ENCODE results near the gene SHPK.

Gene SHPK

GRCh38 chr17:3679531-3680126, 43.6 kb upstream of the SHPK start:
- Histone ChIP-seq H3K4me1 (ENCODE audit: insufficient read depth, low read length, severe bottlenecking) (no peaks in the 10 kb centered on the region), H3F3A (ENCODE audit: insufficient read depth, low read length) (no peaks in the 10 kb centered on the region), H3K36me3 (ENCODE audit: insufficient read depth, low read length) (peaks cover 19% of the 10 kb centered on the region; the same call in 1 of the 2 replicates), H3K27me3 (ENCODE audit: insufficient read depth, low read length) (no peaks in the 10 kb centered on the region), H3K4me2 (ENCODE audit: low read length) (no peak overlapping the region), H3K9ac (ENCODE audit: low read length) (no peak overlapping the region), H2AFZ (ENCODE audit: low read length) (no peak overlapping the region), H3K79me2 (ENCODE audit: insufficient read depth, low read length) (no peaks in the 10 kb centered on the region), H4K20me1 (ENCODE audit: insufficient read depth, low read length) (no peaks in the 10 kb centered on the region), H3K9me3 (ENCODE audit: low read length) (no peaks in the 10 kb centered on the region), H3K9me2 (ENCODE audit: low read depth, low read length) (no peaks in the 10 kb centered on the region), H3K4me3 (ENCODE audit: low read depth, low read length, poor library complexity, severe bottlenecking) (no peak overlapping the region), H3K27ac (ENCODE audit: low read depth, low read length, poor library complexity, severe bottlenecking) (no peak overlapping the region)
- TF ChIP-seq CTCF (IDR thresholded peaks at IDR 0.05; ENCODE audit: low read length) (no peak), EZH2 (IDR thresholded peaks at IDR 0.05; ENCODE audit: borderline replicate concordance, low read length) (no peak)

- Histone ChIP-seq H2AFZ (ENCODE audit: low read length) (no peak overlapping the region), H3K27me3 (ENCODE audit: insufficient read depth, low read length) (no peaks in the 10 kb centered on the region), H3K4me3 (ENCODE audit: low read depth, low read length, poor library complexity, severe bottlenecking) (no peak overlapping the region), H3K27ac (ENCODE audit: low read depth, low read length, poor library complexity, severe bottlenecking) (no peak overlapping the region), H3F3A (ENCODE audit: insufficient read depth, low read length) (no peaks in the 10 kb centered on the region), H3K9me3 (ENCODE audit: low read length) (no peaks in the 10 kb centered on the region), H3K36me3 (ENCODE audit: insufficient read depth, low read length) (peaks cover 19% of the 10 kb centered on the region; the same call in 1 of the 2 replicates), H3K4me2 (ENCODE audit: low read length) (no peak overlapping the region), H4K20me1 (ENCODE audit: insufficient read depth, low read length) (no peaks in the 10 kb centered on the region), H3K79me2 (ENCODE audit: insufficient read depth, low read length) (no peaks in the 10 kb centered on the region), H3K9me2 (ENCODE audit: low read depth, low read length) (no peaks in the 10 kb centered on the region), H3K4me1 (ENCODE audit: insufficient read depth, low read length, severe bottlenecking) (no peaks in the 10 kb centered on the region), H3K9ac (ENCODE audit: low read length) (no peak overlapping the region)
- TF ChIP-seq EZH2 (IDR thresholded peaks at IDR 0.05; ENCODE audit: borderline replicate concordance, low read length) (no peak), CTCF (IDR thresholded peaks at IDR 0.05; ENCODE audit: low read length) (no peak)
Measured at GRCh38 chr17:3678821-3679530, 42.9 kb upstream of the SHPK start.

GRCh38 chr17:3678095-3678820, 42.2 kb upstream of the SHPK start:
- Histone ChIP-seq H3K9ac (ENCODE audit: low read length) (no peak overlapping the region), H3F3A (ENCODE audit: insufficient read depth, low read length) (no peaks in the 10 kb centered on the region), H3K36me3 (ENCODE audit: insufficient read depth, low read length) (peaks cover 19% of the 10 kb centered on the region; the same call in 1 of the 2 replicates), H4K20me1 (ENCODE audit: insufficient read depth, low read length) (no peaks in the 10 kb centered on the region), H3K27me3 (ENCODE audit: insufficient read depth, low read length) (no peaks in the 10 kb centered on the region), H3K79me2 (ENCODE audit: insufficient read depth, low read length) (no peaks in the 10 kb centered on the region), H3K9me2 (ENCODE audit: low read depth, low read length) (no peaks in the 10 kb centered on the region), H3K27ac (ENCODE audit: low read depth, low read length, poor library complexity, severe bottlenecking) (no peak overlapping the region), H3K4me2 (ENCODE audit: low read length) (no peak overlapping the region), H3K4me3 (ENCODE audit: low read depth, low read length, poor library complexity, severe bottlenecking) (no peak overlapping the region), H2AFZ (ENCODE audit: low read length) (no peak overlapping the region), H3K4me1 (ENCODE audit: insufficient read depth, low read length, severe bottlenecking) (no peaks in the 10 kb centered on the region), H3K9me3 (ENCODE audit: low read length) (no peaks in the 10 kb centered on the region)
- TF ChIP-seq EZH2 (IDR thresholded peaks at IDR 0.05; ENCODE audit: borderline replicate concordance, low read length): no peak
- no peak for TF ChIP-seq CTCF (IDR thresholded peaks at IDR 0.05; ENCODE audit: low read length)

Measured in OCI-LY1 (cell line).